Caco-2 (cell line): Measurements from ENCODE around the gene MANBA. TPM values are rescaled to one million over a fixed set of nuclear protein-coding genes. Genes with fewer than 3 reads are reported as not detected.

Experiments
- BruUV-seq: library from RNA; stranded (reverse); fragments of 400-500 nt; replicated peaks from 2 replicates; lab custom pipeline; 2021; lab: Mats Ljungman, UMichigan
- CTCF ChIA-PET: fragments of 300-600 bp; sonication (Branson Sonifier 250); formaldehyde crosslinking; loops from one replicate; lab custom pipeline; 2022; ENCODE audit warnings: antibody characterized with exemption; lab: Charles Lee
- POLR2A ChIA-PET: fragments of 300-600 bp; sonication (Branson Sonifier 250); formaldehyde crosslinking; loops from one replicate; lab custom pipeline; 2022; ENCODE audit warnings: antibody characterized with exemption; lab: Charles Lee
- DNase-seq, 2 experiments: peaks; one replicate each; pipeline versions ENCODE4 v3.0.0 to v3.0.0-alpha.2; 2020 to 2022
- H3K27me3 ChIP-seq: replicated peaks from 2 replicates; pipeline ENCODE4 v1.6.0; 2011; ENCODE audit warnings: low read length; ENCODE audit not compliant: control insufficient read depth, insufficient read depth
- H3K36me3 ChIP-seq: 2 replicates; pipeline ENCODE4 v1.5.1; 2011; ENCODE audit warnings: low read length; ENCODE audit not compliant: control insufficient read depth, insufficient read depth
- H3K4me1 ChIP-seq: fragments of 250-450 bp; sonication (Bioruptor Pico); 2 replicates; pipeline ENCODE4 v1.5.1; 2020; ENCODE audit warnings: mild to moderate bottlenecking
- H3K4me3 ChIP-seq: 2 replicates; pipeline ENCODE4 v1.5.1; 2011; ENCODE audit warnings: low read depth, mild to moderate bottlenecking, control low read depth, low read length
- H3K9me3 ChIP-seq: fragments of 250-450 bp; sonication (Bioruptor Pico); 2 replicates; pipeline ENCODE4 v1.5.1; 2020; ENCODE audit warnings: mild to moderate bottlenecking, moderate library complexity
- H3K27ac Mint-ChIP-seq: one replicate; pipeline ENCODE4 v1.8.0; 2022; ENCODE audit warnings: mixed read lengths; ENCODE audit not compliant: unreplicated experiment
- H3K27me3 Mint-ChIP-seq: one replicate; pipeline ENCODE4 v1.8.0; 2022; ENCODE audit warnings: mixed read lengths; ENCODE audit not compliant: insufficient read depth, unreplicated experiment
- H3K36me3 Mint-ChIP-seq: one replicate; pipeline ENCODE4 v1.8.0; 2022; ENCODE audit warnings: mild to moderate bottlenecking, mixed read lengths; ENCODE audit not compliant: insufficient read depth, unreplicated experiment
- H3K4me1 Mint-ChIP-seq: one replicate; pipeline ENCODE4 v1.8.0; 2022; ENCODE audit warnings: low read depth, mixed read lengths; ENCODE audit not compliant: unreplicated experiment
- H3K4me3 Mint-ChIP-seq: one replicate; pipeline ENCODE4 v1.8.0; 2022; ENCODE audit warnings: mild to moderate bottlenecking, moderate library complexity, mixed read lengths; ENCODE audit not compliant: unreplicated experiment
- H3K9me3 Mint-ChIP-seq: one replicate; pipeline ENCODE4 v1.8.0; 2022; ENCODE audit warnings: mixed read lengths; ENCODE audit not compliant: unreplicated experiment
- intact Hi-C: fragments of 100-400 bp; cut with micrococcal nuclease; formaldehyde crosslinking; loops from one replicate; pipeline ENCODE4 v1.10.0; 2022; ENCODE audit not compliant: unreplicated experiment
- total RNA-seq: library from RNA; stranded (reverse); gene quantifications from 2 replicates; pipeline ENCODE4 v1.2.3, GENCODE V29; 2022
- TF ChIP-seq, protein P1 (sequence below), 2 experiments: fragments of 200-600 bp in 1 of 2; IDR thresholded peaks; 1 replicate in 1 of 2; 2 replicates in 1 of 2; pipeline versions ENCODE4 v1.5.1 to v1.8.0; 2011 to 2022; ENCODE audit warnings: antibody characterized with exemption in 1 of 2, control low read depth in 1 of 2, inconsistent platforms in 1 of 2, low read depth in 1 of 2, low read length in 1 of 2, mild to moderate bottlenecking in 1 of 2, moderate library complexity in 1 of 2; ENCODE audit not compliant: insufficient read depth in 1 of 2, severe bottlenecking in 1 of 2, unreplicated experiment in 1 of 2

MANBA gene
- total RNA-seq, 1 experiment from 2014 or later, result 53.5 TPM

- H3K4me1 ChIP-seq, result peaks cover 31% of the 10 kb centered on the region
- Mint-ChIP-seq H3K27ac (peak overlapping the region; percentile 27), H3K4me1 (peaks cover 32% of the 10 kb centered on the region), H3K27me3 (no peaks in the 10 kb centered on the region), H3K9me3 (peaks cover 7% of the 10 kb centered on the region), H3K4me3 (no peak overlapping the region), H3K36me3 (peaks cover 13% of the 10 kb centered on the region)
- intact Hi-C loops, result no loop called here
- DNase-seq, result no peak
- ChIA-PET CTCF (no interaction called here), POLR2A (no interaction called here)
- BruUV-seq, result no TSS peak
- H3K9me3 ChIP-seq, result 0 out of 2 replicates have a peak, but pooled peaks cover 4% of the 10 kb centered on the region
- H3K4me3 ChIP-seq, result no peak overlapping the region
- no peaks in the 10 kb centered on the region for H3K27me3 ChIP-seq
- TF ChIP-seq, protein P1, sequence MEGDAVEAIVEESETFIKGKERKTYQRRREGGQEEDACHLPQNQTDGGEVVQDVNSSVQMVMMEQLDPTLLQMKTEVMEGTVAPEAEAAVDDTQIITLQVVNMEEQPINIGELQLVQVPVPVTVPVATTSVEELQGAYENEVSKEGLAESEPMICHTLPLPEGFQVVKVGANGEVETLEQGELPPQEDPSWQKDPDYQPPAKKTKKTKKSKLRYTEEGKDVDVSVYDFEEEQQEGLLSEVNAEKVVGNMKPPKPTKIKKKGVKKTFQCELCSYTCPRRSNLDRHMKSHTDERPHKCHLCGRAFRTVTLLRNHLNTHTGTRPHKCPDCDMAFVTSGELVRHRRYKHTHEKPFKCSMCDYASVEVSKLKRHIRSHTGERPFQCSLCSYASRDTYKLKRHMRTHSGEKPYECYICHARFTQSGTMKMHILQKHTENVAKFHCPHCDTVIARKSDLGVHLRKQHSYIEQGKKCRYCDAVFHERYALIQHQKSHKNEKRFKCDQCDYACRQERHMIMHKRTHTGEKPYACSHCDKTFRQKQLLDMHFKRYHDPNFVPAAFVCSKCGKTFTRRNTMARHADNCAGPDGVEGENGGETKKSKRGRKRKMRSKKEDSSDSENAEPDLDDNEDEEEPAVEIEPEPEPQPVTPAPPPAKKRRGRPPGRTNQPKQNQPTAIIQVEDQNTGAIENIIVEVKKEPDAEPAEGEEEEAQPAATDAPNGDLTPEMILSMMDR (IDR thresholded peaks at IDR 0.05; ENCODE audit: insufficient read depth in 1 of 2, low read depth in 1 of 2, low read length in 1 of 2, severe bottlenecking in 1 of 2, unreplicated experiment in 1 of 2), result no peak
- no peaks in the 10 kb centered on the region; the same call in 1 of the 2 replicates for H3K36me3 ChIP-seq
Measured at GRCh38 chr4:102734116-102734515, 26.7 kb downstream of the MANBA start.

DNA sequence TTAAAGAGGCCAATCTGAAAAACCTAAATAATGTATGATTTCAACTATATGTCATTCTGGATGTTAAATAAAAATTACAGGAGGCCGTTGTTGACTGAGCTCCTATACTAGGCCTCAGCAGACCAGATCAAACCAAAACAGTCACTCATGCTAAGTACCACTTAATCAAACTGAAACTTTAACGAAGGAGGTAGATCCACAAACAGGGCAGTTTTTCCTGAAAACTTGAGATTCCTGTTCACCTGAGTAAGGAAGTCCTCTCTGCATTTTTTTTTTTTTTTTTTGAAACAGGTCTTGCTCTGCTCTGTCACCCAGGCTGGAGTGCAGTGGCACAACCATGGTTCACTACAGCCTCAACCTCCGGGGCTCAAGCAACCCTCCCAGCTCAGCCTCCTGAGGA lies 27.7 kb downstream of the MANBA start:
- 0 out of 2 replicates have a peak, but pooled peaks cover 4% of the 10 kb centered on the region for H3K9me3 ChIP-seq
- no peak for DNase-seq
- Mint-ChIP-seq H3K9me3 (no peaks in the 10 kb centered on the region), H3K4me3 (no peak overlapping the region), H3K4me1 (peaks cover 32% of the 10 kb centered on the region), H3K36me3 (peaks cover 18% of the 10 kb centered on the region), H3K27ac (no peak overlapping the region), H3K27me3 (no peaks in the 10 kb centered on the region)
- intact Hi-C loops, result no loop called here
- no peaks in the 10 kb centered on the region for H3K27me3 ChIP-seq
- ChIA-PET POLR2A (no interaction called here), CTCF (no interaction called here)
- H3K4me1 ChIP-seq, result peaks cover 31% of the 10 kb centered on the region
- H3K4me3 ChIP-seq, result no peak overlapping the region
- no peaks in the 10 kb centered on the region; the same call in 1 of the 2 replicates for H3K36me3 ChIP-seq
- BruUV-seq, result no TSS peak
- TF ChIP-seq, protein P1 (IDR thresholded peaks at IDR 0.05; ENCODE audit: insufficient read depth in 1 of 2, low read depth in 1 of 2, low read length in 1 of 2, severe bottlenecking in 1 of 2, unreplicated experiment in 1 of 2), result no peak

GRCh38 chr4:102732678-102733077 lies 28.1 kb downstream of the MANBA start:
- DNase-seq, result no peak
- Histone ChIP-seq H3K36me3 (no peaks in the 10 kb centered on the region; the same call in 1 of the 2 replicates), H3K4me3 (no peak overlapping the region), H3K9me3 (0 out of 2 replicates have a peak, but pooled peaks cover 4% of the 10 kb centered on the region), H3K27me3 (no peaks in the 10 kb centered on the region), H3K4me1 (peaks cover 29% of the 10 kb centered on the region)
- Mint-ChIP-seq H3K27me3 (no peaks in the 10 kb centered on the region), H3K4me1 (peaks cover 32% of the 10 kb centered on the region), H3K27ac (no peak overlapping the region), H3K4me3 (no peak overlapping the region), H3K9me3 (no peaks in the 10 kb centered on the region), H3K36me3 (peaks cover 22% of the 10 kb centered on the region)
- intact Hi-C loops, result no loop called here
- POLR2A ChIA-PET, result no interaction called here
- CTCF ChIA-PET, result no interaction called here
- TF ChIP-seq, protein P1 (IDR thresholded peaks at IDR 0.05; ENCODE audit: insufficient read depth in 1 of 2, low read depth in 1 of 2, low read length in 1 of 2, severe bottlenecking in 1 of 2, unreplicated experiment in 1 of 2), result no peak
- BruUV-seq, result no TSS peak
